Measurements from ENCODE around the gene SOX4.

- TF ChIP-seq CTCF (IDR thresholded peaks at IDR 0.05; ENCODE audit: extremely low read depth in 1 of 2, insufficient read depth in 1 of 2, low read depth in 1 of 2, low read length in 2 of 2) (peak; percentile 92 to 94), FOS (IDR thresholded peaks at IDR 0.05; ENCODE audit: borderline replicate concordance, insufficient read depth, low read length) (no peak), POLR2A (IDR thresholded peaks at IDR 0.05; ENCODE audit: low read depth, low read length) (no peak)
These were observed 3.9 kb upstream of the SOX4 start for GRCh38 chr6:21589352-21590345.

All from endothelial cell of umbilical vein (primary cell).